Epithelial cell of proximal tubule (primary cell): ENCODE data around the gene MAD1L1. TPM values are rescaled to one million over a fixed set of nuclear protein-coding genes. Genes with fewer than 3 reads are reported as not detected.

Source experiments
- DNase-seq: peaks from one replicate; pipeline ENCODE4 v3.0.0-alpha.2; 2011; ENCODE audit warnings: low read depth
- H3K4me3 ChIP-seq: 2 replicates; pipeline ENCODE4 v1.5.1; 2011; ENCODE audit warnings: low read depth, mild to moderate bottlenecking, low read length
- total RNA-seq: library from RNA; depleted of rRNA; stranded (reverse); fragments of >200 nt; gene quantifications from 2 replicates; pipeline ENCODE4 v1.2.3, GENCODE V29; 2015
- TF ChIP-seq, protein P1 (sequence below): conservative IDR thresholded peaks from 2 replicates; pipeline ENCODE4 v1.5.1; 2012; ENCODE audit warnings: low read depth, mild to moderate bottlenecking, low read length

MAD1L1 gene
- total RNA-seq, 1 donor from 2014 or later = 83.4 TPM

DNA sequence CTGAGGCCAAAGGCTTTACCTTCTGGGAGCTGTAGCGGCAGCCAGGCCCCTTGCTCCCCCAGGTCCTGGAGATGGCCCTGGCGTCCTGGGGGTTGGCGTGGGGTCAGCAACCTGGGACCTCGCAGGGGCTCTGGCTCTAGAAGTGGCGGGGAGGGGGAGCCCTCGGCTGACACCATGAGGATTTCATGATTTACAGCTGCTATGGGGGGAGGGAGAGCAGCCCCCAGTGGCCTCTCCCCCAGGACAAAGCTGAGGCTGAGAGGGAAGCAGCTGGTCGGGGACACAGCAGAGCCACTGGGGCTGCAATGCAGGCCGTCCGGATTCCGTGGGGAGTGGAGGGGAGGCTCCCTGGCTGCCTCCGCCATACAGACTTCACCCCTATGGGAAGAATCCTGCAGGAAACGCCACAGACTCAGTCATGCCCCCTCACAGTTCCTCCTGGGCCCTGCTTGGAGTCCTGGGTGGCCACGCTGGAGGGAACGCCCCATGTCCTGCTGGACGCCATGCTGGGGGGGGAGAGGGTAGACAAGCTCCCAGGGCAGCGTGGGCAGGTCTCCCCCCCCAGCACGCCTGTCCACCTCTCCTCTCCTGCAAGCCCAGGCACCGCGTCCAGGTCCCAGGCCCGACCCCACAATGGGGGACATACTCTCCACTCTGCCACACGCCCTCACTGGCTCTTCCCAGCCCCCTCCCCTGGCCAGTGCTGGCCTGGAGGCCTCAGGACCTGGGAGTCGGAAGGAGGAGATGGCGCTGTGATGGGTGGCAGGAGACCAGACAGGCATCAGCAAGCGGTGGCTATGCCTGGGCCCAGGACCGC is 319.1 kb downstream of the MAD1L1 start:
- TF ChIP-seq, protein P1, sequence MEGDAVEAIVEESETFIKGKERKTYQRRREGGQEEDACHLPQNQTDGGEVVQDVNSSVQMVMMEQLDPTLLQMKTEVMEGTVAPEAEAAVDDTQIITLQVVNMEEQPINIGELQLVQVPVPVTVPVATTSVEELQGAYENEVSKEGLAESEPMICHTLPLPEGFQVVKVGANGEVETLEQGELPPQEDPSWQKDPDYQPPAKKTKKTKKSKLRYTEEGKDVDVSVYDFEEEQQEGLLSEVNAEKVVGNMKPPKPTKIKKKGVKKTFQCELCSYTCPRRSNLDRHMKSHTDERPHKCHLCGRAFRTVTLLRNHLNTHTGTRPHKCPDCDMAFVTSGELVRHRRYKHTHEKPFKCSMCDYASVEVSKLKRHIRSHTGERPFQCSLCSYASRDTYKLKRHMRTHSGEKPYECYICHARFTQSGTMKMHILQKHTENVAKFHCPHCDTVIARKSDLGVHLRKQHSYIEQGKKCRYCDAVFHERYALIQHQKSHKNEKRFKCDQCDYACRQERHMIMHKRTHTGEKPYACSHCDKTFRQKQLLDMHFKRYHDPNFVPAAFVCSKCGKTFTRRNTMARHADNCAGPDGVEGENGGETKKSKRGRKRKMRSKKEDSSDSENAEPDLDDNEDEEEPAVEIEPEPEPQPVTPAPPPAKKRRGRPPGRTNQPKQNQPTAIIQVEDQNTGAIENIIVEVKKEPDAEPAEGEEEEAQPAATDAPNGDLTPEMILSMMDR = no peak
- no peak overlapping the region for H3K4me3 ChIP-seq
- DNase-seq = no peak

DNA sequence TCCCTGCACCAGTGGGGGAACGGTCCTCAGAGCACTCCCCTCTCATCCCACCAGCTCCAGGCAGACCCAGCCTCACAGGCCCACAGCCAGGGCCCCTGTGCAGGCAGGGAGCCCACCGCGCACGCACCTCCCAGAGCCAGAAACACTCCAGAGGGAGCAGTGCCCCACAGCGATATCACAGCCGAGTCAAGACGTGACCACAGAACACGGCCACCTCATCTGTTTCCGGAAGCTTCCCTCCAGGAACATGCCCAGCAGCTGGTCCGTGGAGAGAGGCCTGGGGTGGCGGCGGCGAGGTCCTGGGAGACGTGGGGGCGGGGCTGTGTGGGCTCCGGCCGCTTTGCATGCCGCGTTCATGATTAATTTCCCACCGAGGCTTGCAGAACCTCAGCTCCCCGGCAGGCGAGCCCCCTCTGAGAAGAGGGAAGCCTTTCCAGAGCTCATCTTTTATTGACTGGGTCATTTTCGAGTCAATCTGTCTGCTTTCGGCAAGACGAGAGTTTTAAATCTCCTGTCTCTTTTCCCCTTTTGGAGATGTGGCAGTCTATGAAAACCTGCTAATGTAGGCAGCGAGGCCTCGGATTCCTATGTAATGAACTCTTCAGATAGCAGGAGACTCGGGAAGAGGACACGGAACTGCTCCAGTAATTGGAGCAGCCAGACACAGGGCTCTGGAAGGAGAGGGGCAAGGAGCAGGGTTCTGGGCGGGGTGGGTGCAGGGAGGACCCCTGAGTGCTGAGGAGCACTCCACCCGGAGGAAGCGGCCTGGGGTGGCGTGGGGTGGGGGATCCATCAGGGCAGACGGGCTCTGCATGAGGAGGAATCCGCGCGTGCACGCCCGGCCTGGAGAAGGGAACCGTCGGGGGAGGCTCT is 319.9 kb downstream of the MAD1L1 start:
- no peak overlapping the region for H3K4me3 ChIP-seq
- TF ChIP-seq, protein P1 = no peak

DNA sequence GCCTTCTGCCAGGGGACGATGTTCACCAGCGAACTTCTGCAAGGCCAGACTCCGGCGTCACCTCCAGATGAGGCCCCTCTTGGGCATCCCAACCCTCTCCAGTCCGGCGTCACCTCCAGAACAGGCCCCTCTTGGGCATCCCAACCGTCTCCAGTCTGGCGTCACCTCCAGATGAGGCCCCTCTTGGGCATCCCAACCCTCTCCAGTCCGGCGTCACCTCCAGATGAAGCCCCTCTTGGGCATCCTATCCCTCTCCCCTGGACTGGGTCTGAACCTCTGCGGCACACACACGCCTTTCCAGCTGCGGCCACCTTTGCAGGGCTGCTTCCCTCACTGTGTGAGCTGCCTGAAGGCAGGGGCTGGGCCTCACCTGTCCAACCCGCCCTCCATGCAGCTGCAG is 321.2 kb downstream of the MAD1L1 start:
- H3K4me3 ChIP-seq = no peak overlapping the region
- TF ChIP-seq, protein P1 = no peak
- no peak for DNase-seq

More for the DNA sequence above, 319.9 kb downstream of the MAD1L1 start:
- no peak for DNase-seq

DNA sequence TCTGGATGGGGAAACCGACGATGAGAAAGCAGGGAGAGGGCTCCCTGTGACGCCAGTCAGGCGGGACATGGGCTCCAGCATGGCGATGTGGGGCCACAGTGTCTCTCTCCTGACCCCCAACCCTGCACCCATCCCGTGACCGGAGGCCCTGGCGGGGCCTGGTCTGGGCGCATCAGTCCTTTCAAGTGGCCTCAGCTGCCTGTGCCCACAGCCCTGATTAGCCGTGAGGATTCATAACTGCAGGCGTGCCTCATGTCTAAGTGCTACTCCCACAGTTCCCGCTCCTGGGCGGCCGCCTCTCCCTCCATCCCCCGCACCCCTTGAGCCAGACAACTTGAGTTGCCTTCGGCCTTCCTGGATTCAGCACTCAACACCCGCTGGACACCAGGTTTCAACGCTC is 321.9 kb downstream of the MAD1L1 start:
- TF ChIP-seq, protein P1 = no peak
- DNase-seq = no peak
- H3K4me3 ChIP-seq = no peak overlapping the region

DNA sequence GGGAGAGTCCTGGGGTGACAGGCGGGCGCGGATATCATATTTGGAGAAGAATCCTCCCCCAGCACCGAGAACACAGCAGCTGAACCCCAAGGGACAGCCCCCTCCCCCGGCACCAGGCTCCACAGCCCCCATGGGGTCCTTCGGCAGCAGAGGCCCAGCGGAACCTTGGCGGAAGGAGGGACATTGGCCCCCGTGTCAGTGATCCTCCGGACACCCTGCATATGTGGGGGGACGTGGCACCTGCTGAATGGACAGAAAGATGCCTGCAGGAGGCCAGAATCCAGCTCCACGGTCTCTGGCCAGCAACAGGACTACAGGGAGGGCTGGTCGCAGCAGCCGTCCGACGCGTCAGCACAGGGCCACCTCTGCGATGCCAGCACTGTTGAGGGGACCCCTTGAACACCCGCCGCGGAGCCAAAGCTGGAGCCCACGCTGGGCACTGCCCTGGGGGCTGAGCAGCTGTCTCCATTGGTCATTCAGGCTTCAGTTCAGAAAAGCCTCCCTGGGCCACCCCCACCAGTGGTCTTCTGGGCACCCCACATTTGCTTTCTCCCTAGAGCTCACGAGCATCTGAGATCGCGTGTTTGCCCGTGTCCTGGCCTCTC is 322.6 kb downstream of the MAD1L1 start:
- no peak for DNase-seq
- TF ChIP-seq, protein P1 = no peak
- H3K4me3 ChIP-seq = no peak overlapping the region

DNA sequence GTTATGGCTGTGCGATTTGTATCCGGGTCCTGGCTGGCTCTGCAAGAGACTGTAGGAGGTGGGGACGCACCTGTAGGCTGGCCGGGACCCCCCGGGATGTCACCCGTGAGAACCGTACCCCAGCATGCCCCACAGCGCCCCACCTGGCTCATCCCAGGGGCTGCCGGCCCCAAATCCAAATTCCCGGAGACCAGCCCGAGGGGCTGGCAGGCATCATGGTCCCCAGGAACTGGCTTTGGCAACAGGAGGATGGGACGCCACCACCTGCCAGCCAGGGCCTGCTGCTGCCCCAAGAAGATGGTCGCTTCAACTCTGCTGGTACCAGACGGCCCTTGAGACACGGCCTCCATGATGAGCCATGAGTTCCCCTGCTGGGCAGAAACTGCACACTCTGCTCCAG is 323.3 kb downstream of the MAD1L1 start:
- TF ChIP-seq, protein P1 = no peak
- H3K4me3 ChIP-seq = no peak overlapping the region
- no peak for DNase-seq
